AG09309 (cell line): Measurements from ENCODE around the gene CAMKK1.

Source experiments
- DNase-seq: peaks from one replicate; pipeline ENCODE4 v3.0.0-alpha.2; 2010; ENCODE audit warnings: low read depth
- H3K4me3 ChIP-seq: 2 replicates; pipeline ENCODE4 v1.5.1; 2011; ENCODE audit warnings: mild to moderate bottlenecking, low read depth, low read length, moderate library complexity; ENCODE audit not compliant: control insufficient read depth
- TF ChIP-seq, protein P1 (sequence below): IDR thresholded peaks from 2 replicates; pipeline ENCODE4 v1.5.1; 2011; ENCODE audit warnings: mild to moderate bottlenecking, low read depth, low read length, inconsistent platforms; ENCODE audit not compliant: insufficient read depth, control insufficient read depth; ENCODE audit errors: missing control alignments

Gene CAMKK1

DNA sequence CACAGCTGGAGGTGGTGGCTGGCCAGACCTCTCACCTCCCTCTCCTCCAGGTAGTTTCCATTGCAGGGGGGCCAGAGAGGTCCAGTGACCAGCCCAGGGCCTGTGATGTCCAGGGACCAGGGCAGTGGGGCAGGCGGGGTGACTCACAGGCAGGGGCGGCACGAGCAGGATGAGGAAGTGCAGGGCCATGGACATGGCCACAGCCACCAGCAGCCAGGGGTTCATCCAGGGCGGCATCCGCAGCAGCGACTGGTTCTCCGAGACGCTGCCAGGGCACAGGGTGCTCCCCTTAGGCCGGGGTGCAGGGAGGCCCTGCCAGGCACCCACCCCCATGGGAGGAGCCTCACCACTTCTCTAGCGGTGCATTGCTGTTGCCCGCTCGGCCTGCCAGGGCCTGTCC, 36.3 kb upstream of the CAMKK1 start:
- H3K4me3 ChIP-seq = no peak overlapping the region
- TF ChIP-seq, protein P1, sequence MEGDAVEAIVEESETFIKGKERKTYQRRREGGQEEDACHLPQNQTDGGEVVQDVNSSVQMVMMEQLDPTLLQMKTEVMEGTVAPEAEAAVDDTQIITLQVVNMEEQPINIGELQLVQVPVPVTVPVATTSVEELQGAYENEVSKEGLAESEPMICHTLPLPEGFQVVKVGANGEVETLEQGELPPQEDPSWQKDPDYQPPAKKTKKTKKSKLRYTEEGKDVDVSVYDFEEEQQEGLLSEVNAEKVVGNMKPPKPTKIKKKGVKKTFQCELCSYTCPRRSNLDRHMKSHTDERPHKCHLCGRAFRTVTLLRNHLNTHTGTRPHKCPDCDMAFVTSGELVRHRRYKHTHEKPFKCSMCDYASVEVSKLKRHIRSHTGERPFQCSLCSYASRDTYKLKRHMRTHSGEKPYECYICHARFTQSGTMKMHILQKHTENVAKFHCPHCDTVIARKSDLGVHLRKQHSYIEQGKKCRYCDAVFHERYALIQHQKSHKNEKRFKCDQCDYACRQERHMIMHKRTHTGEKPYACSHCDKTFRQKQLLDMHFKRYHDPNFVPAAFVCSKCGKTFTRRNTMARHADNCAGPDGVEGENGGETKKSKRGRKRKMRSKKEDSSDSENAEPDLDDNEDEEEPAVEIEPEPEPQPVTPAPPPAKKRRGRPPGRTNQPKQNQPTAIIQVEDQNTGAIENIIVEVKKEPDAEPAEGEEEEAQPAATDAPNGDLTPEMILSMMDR = no peak
- no peak for DNase-seq

DNA sequence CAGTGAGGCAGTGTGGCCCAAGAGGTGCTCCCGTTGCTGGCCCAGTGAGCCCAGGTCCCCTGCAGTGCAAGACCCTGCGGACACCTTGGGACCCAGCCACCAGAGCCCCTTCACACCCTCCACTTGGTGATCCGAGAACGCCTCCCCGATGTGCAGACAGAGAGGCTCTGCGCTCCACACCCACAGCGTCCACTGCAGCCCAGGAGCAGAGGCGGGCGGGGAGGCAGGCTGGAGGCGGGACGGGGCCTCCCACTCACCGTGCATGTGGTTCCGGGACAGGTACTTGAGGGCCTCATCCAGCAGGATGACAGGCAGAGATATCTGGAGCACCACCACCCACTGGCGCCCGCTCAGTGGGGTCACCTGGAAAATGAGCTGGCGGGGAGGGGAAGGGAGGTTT, 35.6 kb upstream of the CAMKK1 start:
- TF ChIP-seq, protein P1 = no peak
- H3K4me3 ChIP-seq = no peak overlapping the region
- no peak for DNase-seq

DNA sequence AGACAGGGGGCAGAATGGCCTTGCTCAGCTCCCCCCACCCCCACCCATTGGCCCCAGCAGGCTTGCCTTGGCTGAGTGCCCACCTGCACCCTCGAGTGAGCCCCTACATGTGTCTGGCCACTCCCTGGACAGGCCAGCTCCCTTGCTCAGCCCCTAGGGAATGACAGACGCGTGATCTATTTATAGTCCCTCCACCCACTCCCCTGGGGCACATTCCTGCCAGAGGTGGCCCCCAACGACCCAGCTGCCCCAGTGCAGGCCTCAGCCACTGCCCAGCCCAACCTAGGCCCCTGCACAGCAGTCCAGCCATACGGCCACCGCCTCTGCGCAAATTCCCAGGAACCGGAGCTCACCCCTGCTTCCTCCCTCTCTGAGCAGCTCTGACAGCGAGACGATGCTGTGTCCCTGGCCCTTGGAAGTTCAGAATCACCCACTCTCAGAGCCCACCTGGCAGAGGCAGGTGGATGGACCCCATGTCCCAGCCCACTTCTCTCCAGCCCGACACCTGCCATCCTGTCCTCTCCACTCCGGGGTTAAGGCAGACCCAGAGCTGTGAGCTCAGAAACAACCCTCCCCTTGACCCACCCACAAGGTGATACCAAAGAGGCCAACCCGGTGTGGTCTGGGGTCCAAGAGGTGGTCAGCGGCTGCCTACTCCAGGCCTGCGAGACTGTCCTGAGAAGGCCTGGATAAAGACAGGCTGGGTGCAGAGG, 34.9 kb upstream of the CAMKK1 start:
- TF ChIP-seq, protein P1 = no peak

DNA sequence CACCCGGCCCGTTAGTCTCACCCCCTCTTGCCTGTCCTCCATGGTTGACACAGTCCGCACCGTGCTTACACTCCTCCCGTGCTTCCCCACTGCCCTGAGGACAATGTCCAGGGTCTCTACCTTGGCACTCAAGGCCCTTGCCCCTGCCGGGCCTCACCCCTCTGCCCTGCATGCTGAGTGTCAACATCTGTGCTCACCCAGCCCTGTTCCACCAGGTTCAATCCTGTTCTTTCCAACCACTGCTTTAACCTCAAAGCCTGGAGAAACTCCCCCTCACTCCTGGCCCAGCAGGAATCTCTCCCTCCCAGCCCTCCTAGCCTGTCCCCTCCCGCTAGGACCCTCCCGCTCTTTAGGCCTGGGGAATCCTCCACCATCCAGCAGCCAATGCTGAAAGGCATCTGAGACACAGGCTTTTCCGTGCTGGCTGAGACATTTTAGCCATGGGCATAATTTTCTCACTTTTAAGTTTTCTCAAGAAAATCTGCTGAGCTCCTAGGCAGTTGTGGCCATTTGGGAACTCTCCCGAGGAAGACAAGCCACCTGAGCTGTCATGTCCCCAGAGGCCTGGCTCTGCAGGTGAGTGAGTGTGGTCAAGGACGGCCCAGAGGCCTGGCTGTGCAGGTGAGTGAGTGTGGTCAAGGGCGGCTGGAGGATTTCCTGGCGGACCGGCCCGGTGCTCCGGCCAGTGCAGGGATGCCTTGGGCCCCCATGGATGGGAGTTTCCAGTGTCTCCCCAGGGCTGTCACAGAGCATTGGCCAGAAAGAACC, 34.2 kb upstream of the CAMKK1 start:
- DNase-seq = no peak
- TF ChIP-seq, protein P1 = no peak
- no peak overlapping the region for H3K4me3 ChIP-seq

More for the DNA sequence above, 34.9 kb upstream of the CAMKK1 start:
- H3K4me3 ChIP-seq = no peak overlapping the region
- no peak for DNase-seq

DNA sequence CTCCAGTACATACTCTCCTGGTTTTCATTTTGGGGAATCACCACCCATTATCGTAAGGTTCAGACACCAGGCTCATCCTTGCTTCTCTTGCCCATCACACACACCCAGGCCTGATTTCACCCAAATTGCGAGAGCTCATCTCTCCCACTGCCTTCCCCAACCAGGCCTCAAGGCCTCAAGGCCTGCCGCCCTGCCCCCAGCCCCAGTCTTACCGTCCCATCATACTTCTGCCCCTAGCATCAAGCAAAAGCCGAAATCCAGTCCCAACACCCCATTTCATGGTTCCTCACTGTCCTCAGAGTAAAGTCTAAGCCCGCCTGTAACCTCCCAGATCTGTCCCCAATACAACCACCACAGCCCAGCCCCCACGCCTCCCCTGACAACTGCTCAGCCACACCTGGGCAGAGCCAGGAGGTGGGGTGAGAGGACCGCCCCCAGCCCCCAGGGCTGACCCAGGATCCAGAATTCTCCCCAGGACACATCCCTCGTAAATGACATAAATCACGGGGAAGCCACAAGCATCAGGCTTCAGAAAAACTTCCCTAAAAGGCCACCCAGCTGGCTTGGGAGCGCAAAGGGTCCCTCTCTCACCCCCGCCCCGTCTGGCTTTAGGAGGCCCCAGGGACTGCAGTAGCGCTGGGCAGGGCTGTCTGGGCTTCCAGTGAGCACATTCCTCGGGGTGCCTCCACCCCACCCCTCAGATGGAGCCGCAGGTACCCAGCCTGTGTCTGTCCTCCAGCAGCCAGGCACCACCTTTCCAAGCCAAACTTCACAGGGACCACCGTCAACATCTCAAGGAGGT, 33.0 kb upstream of the CAMKK1 start:
- H3K4me3 ChIP-seq = no peak overlapping the region
- TF ChIP-seq, protein P1 = no peak
- no peak for DNase-seq

DNA sequence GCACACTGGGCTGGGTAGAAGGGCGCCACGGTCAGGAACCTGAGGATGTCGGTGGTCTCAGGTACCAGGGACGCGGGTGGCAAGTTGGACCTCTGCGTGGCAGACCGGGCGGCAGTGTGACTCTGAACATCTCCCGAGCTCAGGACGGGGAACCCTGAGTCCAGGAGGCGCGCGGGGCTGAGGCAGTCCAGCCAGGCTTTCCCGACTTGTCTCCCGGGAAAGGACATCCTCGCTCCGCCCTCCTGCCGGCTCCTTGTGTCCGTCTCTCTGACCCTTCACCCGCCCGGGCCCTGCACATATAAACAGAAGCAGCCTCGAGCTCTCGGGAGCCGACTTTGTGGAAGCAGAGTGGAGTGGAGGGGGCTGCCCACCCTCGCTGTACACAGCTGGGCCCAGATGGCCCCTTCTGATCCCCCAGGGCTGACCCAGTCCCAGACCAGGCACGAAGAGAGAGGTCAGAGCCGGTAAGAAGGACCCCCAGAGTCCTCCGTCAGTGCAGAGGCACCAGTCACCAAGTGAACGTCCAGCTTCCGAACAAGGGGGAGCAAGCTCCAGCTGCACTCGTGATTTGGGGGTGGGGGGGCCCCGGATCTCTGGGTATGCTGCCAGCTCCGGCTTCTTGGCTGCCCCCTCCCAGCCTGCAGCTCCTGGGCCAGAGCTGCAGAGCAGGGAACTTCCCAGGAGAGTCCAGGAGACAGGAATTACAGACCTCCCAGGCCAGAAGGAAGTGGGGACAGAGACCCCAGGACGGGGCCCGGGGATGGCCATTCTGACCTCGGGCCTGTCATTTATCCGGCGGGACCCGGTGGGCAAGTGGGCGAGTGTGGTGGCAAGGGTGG, 31.9 kb upstream of the CAMKK1 start:
- TF ChIP-seq, protein P1 = no peak
- no peak overlapping the region for H3K4me3 ChIP-seq
- no peak for DNase-seq
